Mucosa of stomach (tissue), 1 donor: Measurements from ENCODE around the gene CDC42.

Experiments used
- H3K27me3 ChIP-seq: one replicate; pipeline ENCODE4 v1.7.0; 2013; ENCODE audit warnings: mild to moderate bottlenecking, low read length; ENCODE audit not compliant: control insufficient read depth, insufficient read depth
- H3K36me3 ChIP-seq: one replicate; pipeline ENCODE4 v1.7.0; 2013; ENCODE audit warnings: low read length; ENCODE audit not compliant: control insufficient read depth, insufficient read depth
- H3K4me1 ChIP-seq: one replicate; pipeline ENCODE4 v1.7.0; 2013; ENCODE audit warnings: mild to moderate bottlenecking, low read length; ENCODE audit not compliant: control insufficient read depth, insufficient read depth
- H3K4me3 ChIP-seq: one replicate; pipeline ENCODE4 v1.7.0; 2013; ENCODE audit warnings: low read length
- H3K9ac ChIP-seq: one replicate; pipeline ENCODE4 v1.7.0; 2013; ENCODE audit warnings: mild to moderate bottlenecking, low read length, moderate library complexity
- H3K9me3 ChIP-seq: one replicate; pipeline ENCODE4 v1.7.0; 2013; ENCODE audit warnings: mild to moderate bottlenecking, low read length, moderate library complexity; ENCODE audit not compliant: control insufficient read depth
- donor health status: Pancreatic carcinoma.

Gene CDC42

GRCh38 chr1:22041505-22041904, 11.0 kb upstream of the CDC42 start:
- H3K4me3 ChIP-seq, result no peak overlapping the region
- H3K27me3 ChIP-seq, result no peaks in the 10 kb centered on the region
- no peak overlapping the region for H3K9ac ChIP-seq
- peaks cover 30% of the 10 kb centered on the region for H3K4me1 ChIP-seq
- H3K9me3 ChIP-seq, result no peaks in the 10 kb centered on the region
- H3K36me3 ChIP-seq, result no peaks in the 10 kb centered on the region

GRCh38 chr1:22043198-22043769, 9.2 kb upstream of the CDC42 start:
- Histone ChIP-seq H3K4me3 (no peak overlapping the region), H3K9me3 (no peaks in the 10 kb centered on the region), H3K4me1 (peaks cover 30% of the 10 kb centered on the region), H3K36me3 (no peaks in the 10 kb centered on the region), H3K27me3 (no peaks in the 10 kb centered on the region), H3K9ac (no peak overlapping the region)

- Histone ChIP-seq H3K4me1 (peaks cover 24% of the 10 kb centered on the region), H3K9ac (no peak overlapping the region)
Observed at GRCh38 chr1:22044690-22045420, 7.7 kb upstream of the CDC42 start.

DNA sequence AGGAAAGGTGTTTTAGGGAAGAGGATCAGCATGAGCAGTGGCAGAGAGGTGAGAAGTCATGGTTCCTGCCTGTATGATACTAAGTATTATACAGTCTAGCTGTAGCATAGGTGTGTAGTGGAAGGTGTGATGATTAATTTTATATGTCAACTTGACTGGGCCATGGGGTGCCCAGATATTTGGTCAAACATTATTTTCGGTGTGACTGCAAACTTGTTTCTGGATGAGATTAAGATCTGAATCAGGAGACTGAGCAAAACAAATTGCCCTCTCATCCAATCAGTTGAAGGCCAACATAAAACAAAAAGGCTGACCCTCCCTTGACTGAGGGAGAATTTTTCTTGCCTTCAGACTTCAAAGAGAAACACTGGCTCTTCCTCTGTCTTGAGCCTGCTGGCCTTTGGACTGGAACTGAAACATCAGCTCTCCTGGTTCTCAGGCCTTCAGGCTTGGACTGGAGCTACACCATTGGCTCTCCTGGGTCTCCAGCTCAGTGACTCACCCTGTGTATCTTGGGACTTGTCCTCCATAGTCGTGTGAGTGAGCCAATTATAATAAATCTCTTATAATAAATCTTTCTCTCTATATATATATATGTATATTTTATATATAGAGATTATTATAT, 6.8 kb upstream of the CDC42 start:
- Histone ChIP-seq H3K27me3 (no peaks in the 10 kb centered on the region), H3K4me3 (no peak overlapping the region), H3K4me1 (peaks cover 19% of the 10 kb centered on the region), H3K9ac (no peak overlapping the region), H3K9me3 (no peaks in the 10 kb centered on the region), H3K36me3 (no peaks in the 10 kb centered on the region)

More at GRCh38 chr1:22044690-22045420, 7.7 kb upstream of the CDC42 start:
- Histone ChIP-seq H3K27me3 (no peaks in the 10 kb centered on the region), H3K36me3 (no peaks in the 10 kb centered on the region), H3K9me3 (no peaks in the 10 kb centered on the region), H3K4me3 (no peak overlapping the region)

DNA sequence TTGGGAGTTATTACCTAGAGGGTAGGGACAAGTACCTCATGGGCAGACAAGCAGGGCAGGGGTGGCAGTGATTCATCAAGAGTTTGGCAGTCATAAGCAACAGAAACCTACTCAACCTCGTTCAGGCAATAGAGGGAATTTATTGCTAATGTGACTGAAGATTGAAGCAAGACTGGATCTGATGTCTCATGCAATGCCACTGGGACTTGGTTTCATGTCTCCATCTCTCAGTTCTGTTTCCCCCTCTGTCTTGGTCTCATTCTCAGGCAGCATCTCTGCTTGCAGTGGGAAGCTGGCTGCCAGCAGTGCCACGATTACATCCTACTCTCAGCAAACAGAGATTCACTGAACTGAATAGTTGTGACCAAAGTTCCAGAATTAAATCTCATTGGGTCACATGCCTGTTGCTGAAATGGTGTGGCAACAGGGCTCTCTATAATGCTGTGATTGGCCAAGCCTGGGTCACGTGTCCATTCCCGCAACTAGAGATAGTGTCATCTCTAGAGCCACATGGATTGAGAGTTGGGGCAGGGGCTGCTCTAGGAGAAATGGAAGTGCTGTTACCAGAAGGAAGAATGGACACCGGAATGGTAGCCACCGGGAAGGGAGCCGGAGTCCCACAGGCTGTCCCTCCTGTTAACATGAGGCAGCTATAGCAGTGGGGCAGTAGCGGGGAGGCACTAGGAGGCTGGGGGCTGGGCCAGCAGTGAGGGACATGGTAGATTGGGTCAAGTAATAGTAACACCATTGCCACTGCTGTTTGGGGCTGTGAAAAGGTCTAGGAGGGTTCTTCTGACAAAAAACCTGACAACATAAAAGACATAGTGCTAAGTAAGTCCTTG, 3.9 kb upstream of the CDC42 start:
- Histone ChIP-seq H3K4me1 (peaks cover 9% of the 10 kb centered on the region), H3K4me3 (no peak overlapping the region), H3K27me3 (no peaks in the 10 kb centered on the region), H3K9me3 (no peaks in the 10 kb centered on the region), H3K9ac (no peak overlapping the region), H3K36me3 (no peaks in the 10 kb centered on the region)

GRCh38 chr1:22050330-22050729, 2.2 kb upstream of the CDC42 start:
- no peaks in the 10 kb centered on the region for H3K36me3 ChIP-seq
- H3K9ac ChIP-seq, result no peak overlapping the region
- H3K27me3 ChIP-seq, result no peaks in the 10 kb centered on the region
- H3K9me3 ChIP-seq, result no peaks in the 10 kb centered on the region
- H3K4me1 ChIP-seq, result peaks cover 4% of the 10 kb centered on the region
- H3K4me3 ChIP-seq, result no peak overlapping the region

GRCh38 chr1:22051607-22052114, 848 bp upstream of the CDC42 start:
- no peak overlapping the region for H3K4me3 ChIP-seq
- no peak overlapping the region for H3K9ac ChIP-seq
- H3K36me3 ChIP-seq, result no peaks in the 10 kb centered on the region
- H3K9me3 ChIP-seq, result no peaks in the 10 kb centered on the region
- H3K27me3 ChIP-seq, result no peaks in the 10 kb centered on the region
- H3K4me1 ChIP-seq, result peaks cover 16% of the 10 kb centered on the region

- H3K9ac ChIP-seq, result peak overlapping the region; percentile 94
- no peaks in the 10 kb centered on the region for H3K36me3 ChIP-seq
- H3K4me3 ChIP-seq, result peak overlapping the region; percentile 17
- no peaks in the 10 kb centered on the region for H3K9me3 ChIP-seq
- H3K4me1 ChIP-seq, result peaks cover 25% of the 10 kb centered on the region
- no peaks in the 10 kb centered on the region for H3K27me3 ChIP-seq
Observed at GRCh38 chr1:22053017-22053860, 730 bp downstream of the CDC42 start.

GRCh38 chr1:22053861-22054770, 1.6 kb downstream of the CDC42 start:
- Histone ChIP-seq H3K27me3 (no peaks in the 10 kb centered on the region), H3K9me3 (no peaks in the 10 kb centered on the region), H3K9ac (peak overlapping the region; percentile 94), H3K4me3 (peak overlapping the region; percentile 17), H3K4me1 (peaks cover 25% of the 10 kb centered on the region), H3K36me3 (no peaks in the 10 kb centered on the region)

- H3K9ac ChIP-seq, result no peak overlapping the region
- no peaks in the 10 kb centered on the region for H3K27me3 ChIP-seq
- H3K4me3 ChIP-seq, result no peak overlapping the region
- H3K9me3 ChIP-seq, result no peaks in the 10 kb centered on the region
- H3K4me1 ChIP-seq, result peaks cover 31% of the 10 kb centered on the region
- H3K36me3 ChIP-seq, result no peaks in the 10 kb centered on the region
Observed at GRCh38 chr1:22055463-22055862, 3.0 kb downstream of the CDC42 start.
